ENCODE data around the gene CD300LD. TPM values are rescaled to one million over a fixed set of nuclear protein-coding genes. Genes with fewer than 3 reads are reported as not detected.

Gene CD300LD
- polyA plus RNA-seq, 1 of the 3 experiments (the other 2 are of a cell fraction) = not detected

GRCh38 chr17:74625661-74626060 is 33.6 kb upstream of the CD300LD start:
- WGBS (ENCODE audit: low lambda C conversion rate) = 2% methylated on average over 3 of the region's 3 CpGs
- DNase-seq = no peak
- Histone ChIP-seq H3K4me1 (ENCODE audit: control insufficient read depth in 1 of 2, insufficient read depth in 2 of 2, low read depth in 1 of 2, low read length in 1 of 2) (no peaks in the 10 kb centered on the region), H3K9me2 (no peaks in the 10 kb centered on the region), H3K79me2 (ENCODE audit: insufficient read depth) (no peaks in the 10 kb centered on the region), H3K27me3 (ENCODE audit: insufficient read depth) (no peaks in the 10 kb centered on the region), H3K9me3 (peaks cover 11% of the 10 kb centered on the region; the same call in 1 of the 2 replicates), H3K9ac (no peak overlapping the region), H3K4me2 (no peak overlapping the region), H2AFZ (ENCODE audit: low read depth) (no peak overlapping the region), H3F3A (replicated peaks; ENCODE audit: insufficient read depth) (no peaks in the 10 kb centered on the region), H3K36me3 (replicated peaks in 1 of 2; ENCODE audit: control insufficient read depth in 1 of 2, insufficient read depth in 2 of 2, low read length in 1 of 2) (no peaks in the 10 kb centered on the region), H3K4me3 (ENCODE audit: low read depth in 2 of 2, low read length in 1 of 2) (no peak overlapping the region), H4K20me1 (ENCODE audit: insufficient read depth) (no peaks in the 10 kb centered on the region), H3K27ac (ENCODE audit: low read depth in 2 of 2, low read length in 1 of 2) (no peak overlapping the region)
- ChIA-PET POLR2A (no interaction called here), CTCF (interaction anchor here (0.8 to 4.2 kb wide), 3 partner anchors 25 to 113 kb away, joined by 3 to 15 read pairs (median 4); no protein-coding TSS in a partner anchor)
- TF ChIP-seq EP300 (IDR thresholded peaks at IDR 0.05; ENCODE audit: borderline replicate concordance in 1 of 2, low read depth in 1 of 2, low read length in 1 of 2) (no peak), FOXM1 (IDR thresholded peaks at IDR 0.05; ENCODE audit: low read depth) (no peak), MXI1 (IDR thresholded peaks at IDR 0.05; ENCODE audit: low read depth, low read length) (no peak), EZH2phosphoT487 (IDR thresholded peaks at IDR 0.05; ENCODE audit: borderline replicate concordance, low read depth) (no peak), NRF1 (IDR thresholded peaks at IDR 0.05; ENCODE audit: low read depth, low read length) (no peak), GATA2 (CRISPR knock-in tag; IDR thresholded peaks at IDR 0.05) (no peak)
- TF ChIP-seq, protein P1, sequence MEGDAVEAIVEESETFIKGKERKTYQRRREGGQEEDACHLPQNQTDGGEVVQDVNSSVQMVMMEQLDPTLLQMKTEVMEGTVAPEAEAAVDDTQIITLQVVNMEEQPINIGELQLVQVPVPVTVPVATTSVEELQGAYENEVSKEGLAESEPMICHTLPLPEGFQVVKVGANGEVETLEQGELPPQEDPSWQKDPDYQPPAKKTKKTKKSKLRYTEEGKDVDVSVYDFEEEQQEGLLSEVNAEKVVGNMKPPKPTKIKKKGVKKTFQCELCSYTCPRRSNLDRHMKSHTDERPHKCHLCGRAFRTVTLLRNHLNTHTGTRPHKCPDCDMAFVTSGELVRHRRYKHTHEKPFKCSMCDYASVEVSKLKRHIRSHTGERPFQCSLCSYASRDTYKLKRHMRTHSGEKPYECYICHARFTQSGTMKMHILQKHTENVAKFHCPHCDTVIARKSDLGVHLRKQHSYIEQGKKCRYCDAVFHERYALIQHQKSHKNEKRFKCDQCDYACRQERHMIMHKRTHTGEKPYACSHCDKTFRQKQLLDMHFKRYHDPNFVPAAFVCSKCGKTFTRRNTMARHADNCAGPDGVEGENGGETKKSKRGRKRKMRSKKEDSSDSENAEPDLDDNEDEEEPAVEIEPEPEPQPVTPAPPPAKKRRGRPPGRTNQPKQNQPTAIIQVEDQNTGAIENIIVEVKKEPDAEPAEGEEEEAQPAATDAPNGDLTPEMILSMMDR (IDR thresholded peaks at IDR 0.05) = no peak
- TF ChIP-seq, protein P2, sequence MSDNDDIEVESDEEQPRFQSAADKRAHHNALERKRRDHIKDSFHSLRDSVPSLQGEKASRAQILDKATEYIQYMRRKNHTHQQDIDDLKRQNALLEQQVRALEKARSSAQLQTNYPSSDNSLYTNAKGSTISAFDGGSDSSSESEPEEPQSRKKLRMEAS (IDR thresholded peaks at IDR 0.05; ENCODE audit: low read depth) = no peak

DNA sequence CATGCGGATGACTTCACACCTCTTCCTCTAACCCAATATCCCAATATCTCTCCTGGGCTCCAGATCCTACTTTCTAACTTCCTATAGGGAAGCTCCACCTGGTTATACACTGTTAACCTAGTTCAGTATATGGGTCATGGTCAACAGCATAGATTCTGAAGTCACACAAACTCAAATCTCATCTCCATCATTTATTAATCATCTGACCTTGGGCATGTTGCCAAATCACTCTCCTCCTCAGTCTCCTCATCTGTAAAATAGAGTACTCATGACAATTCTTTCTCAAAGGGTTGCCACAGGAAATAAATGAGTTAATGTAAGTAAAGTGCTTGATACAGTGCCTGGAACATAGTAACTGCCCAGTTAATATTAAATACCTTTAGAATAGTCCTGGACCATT is 32.0 kb upstream of the CD300LD start:
- no peak overlapping the region for H3K4me2 ChIP-seq
- peaks cover 11% of the 10 kb centered on the region; the same call in 1 of the 2 replicates for H3K9me3 ChIP-seq
- H3K36me3 ChIP-seq (replicated peaks in 1 of 2; ENCODE audit: control insufficient read depth in 1 of 2, insufficient read depth in 2 of 2, low read length in 1 of 2) = no peaks in the 10 kb centered on the region
- no peaks in the 10 kb centered on the region for H3K4me1 ChIP-seq (ENCODE audit: control insufficient read depth in 1 of 2, insufficient read depth in 2 of 2, low read depth in 1 of 2, low read length in 1 of 2)
- TF ChIP-seq, protein P2 (IDR thresholded peaks at IDR 0.05; ENCODE audit: low read depth) = no peak
- no peak for TF ChIP-seq JUND (IDR thresholded peaks at IDR 0.05)
- no peak for TF ChIP-seq FOXM1 (IDR thresholded peaks at IDR 0.05; ENCODE audit: low read depth)
- TF ChIP-seq TAF1 (IDR thresholded peaks at IDR 0.05; ENCODE audit: borderline replicate concordance, low read depth, low read length) = no peak
- TF ChIP-seq SMC3 (IDR thresholded peaks at IDR 0.05; ENCODE audit: low read depth, low read length) = no peak
- TF ChIP-seq ZBTB33 (IDR thresholded peaks at IDR 0.05; ENCODE audit: borderline replicate concordance, low read depth) = no peak
- no peaks in the 10 kb centered on the region for H3F3A ChIP-seq (replicated peaks; ENCODE audit: insufficient read depth)
- no peak overlapping the region for H2AFZ ChIP-seq (ENCODE audit: low read depth)
- H3K9me2 ChIP-seq = no peaks in the 10 kb centered on the region
- CTCF ChIA-PET = interaction anchor here (1.1 to 3.0 kb wide), 4 partner anchors 22 to 114 kb away, joined by 3 to 13 read pairs (median 4); no protein-coding TSS in a partner anchor
- H3K27me3 ChIP-seq (ENCODE audit: insufficient read depth) = no peaks in the 10 kb centered on the region
- no peaks in the 10 kb centered on the region for H3K79me2 ChIP-seq (ENCODE audit: insufficient read depth)
- no peak overlapping the region for H3K9ac ChIP-seq
- H3K4me3 ChIP-seq (ENCODE audit: low read depth in 2 of 2, low read length in 1 of 2) = no peak overlapping the region
- H4K20me1 ChIP-seq (ENCODE audit: insufficient read depth) = no peaks in the 10 kb centered on the region
- H3K27ac ChIP-seq (ENCODE audit: low read depth in 2 of 2, low read length in 1 of 2) = no peak overlapping the region
- WGBS (ENCODE audit: low lambda C conversion rate) = 89% methylated on average over 1 of the region's 1 CpG
- no peak for DNase-seq
- POLR2A ChIA-PET = no interaction called here
